IPS DF 19.7 (cell line): Measurements from ENCODE around the gene EDC3.
"Not testable (repeated sequence)": the region's sequence is repeated elsewhere in the genome, so short reads cannot be mapped to it uniquely, and the experiment has no call there.

Experiments
- DNase-seq: peaks from one replicate; pipeline ENCODE4 v3.0.0-alpha.2; 2013; ENCODE audit warnings: low read depth, low spot score

EDC3 gene

DNA sequence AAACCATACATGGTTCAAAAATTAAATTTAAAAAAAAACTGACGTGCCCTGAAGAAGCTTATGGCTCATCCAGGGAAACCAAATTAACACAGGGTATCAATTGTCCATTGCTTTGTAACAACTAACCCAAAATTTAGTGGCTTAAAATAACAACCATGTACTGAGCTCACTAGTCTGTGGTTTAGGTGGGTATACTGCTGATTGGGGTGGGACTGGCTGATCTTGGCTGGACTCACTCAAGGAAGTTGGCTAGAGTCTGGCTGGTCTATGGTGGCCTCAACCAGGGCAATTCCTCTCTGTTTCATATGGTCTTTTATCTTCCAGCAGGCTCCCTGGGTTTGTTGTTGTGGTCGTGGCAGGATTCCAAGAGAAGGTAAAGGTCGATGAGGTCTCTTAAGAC is 14.1 kb upstream of the EDC3 start:
- no peak for DNase-seq

DNA sequence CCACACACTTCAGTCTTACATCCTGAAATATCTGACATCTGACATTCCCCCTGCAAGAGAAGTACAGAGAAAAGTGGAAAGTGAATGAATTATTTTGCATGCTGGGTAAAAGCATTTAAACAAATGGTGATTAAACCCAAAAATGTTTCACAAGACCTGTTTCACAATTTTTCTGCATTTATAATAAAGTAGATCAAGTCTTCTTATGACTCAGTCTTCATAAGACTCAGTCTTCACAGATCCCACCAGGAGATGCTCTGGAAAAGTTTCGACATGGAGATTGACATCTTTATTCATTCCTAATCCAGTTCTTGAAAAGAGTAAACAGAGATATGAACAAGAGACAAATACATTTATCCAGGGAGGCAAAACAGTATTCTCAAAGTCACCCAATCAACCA is 13.2 kb upstream of the EDC3 start:
- DNase-seq = no peak

DNA sequence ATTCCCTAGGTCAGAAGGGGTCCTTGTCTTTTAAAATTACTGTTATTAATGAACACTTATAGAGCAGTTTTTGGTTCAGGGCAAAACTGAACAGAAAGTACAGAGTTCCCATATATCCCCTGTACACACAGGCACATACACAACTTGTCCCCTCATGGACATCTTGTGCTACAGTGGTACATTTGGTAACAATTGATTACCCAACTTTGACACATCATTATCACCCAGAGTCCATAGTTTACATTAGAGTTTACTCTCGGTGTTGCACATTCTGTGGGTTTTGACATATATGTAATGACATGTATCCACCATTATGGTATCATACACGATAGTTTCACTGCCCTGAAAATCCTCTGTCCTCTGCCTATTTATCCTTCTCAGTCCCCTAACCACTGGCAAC is 984 bp upstream of the EDC3 start:
- DNase-seq = no peak

DNA sequence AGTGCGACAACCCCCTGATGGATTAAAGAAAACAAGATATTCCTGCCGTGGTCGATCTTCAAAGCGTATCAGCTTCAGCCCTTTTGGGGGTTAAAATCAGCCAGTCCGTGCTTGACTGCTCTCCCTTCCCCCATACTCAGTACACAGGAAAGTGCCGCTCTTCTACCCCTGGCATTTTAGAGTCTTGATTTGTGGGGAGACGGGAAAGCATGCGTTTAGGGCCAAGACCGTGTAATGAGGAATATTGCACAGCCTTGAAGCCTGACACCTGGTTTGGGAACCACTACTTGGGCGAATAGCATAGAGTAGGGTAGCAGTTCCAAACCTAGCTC is 540 bp upstream of the EDC3 start:
- DNase-seq = no peak

DNA sequence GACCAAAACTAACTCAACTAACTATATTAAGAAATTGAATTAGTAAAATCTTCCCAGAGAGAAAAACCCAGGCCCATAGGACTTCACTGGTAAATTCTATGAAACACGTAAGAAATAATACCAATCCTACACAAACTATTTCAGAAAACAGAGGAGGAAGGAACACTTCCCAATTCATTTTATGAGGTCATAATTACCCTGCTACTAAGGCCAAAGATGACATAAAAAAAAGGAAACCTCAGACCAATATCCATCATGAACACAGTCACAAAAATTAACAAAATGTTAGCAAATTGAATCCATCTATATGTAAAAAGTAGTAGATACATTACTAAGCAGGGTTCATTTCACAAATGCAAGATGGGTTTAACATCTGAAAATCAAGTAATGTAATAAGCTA is 3.5 kb downstream of the EDC3 start:
- DNase-seq = no peak

DNA sequence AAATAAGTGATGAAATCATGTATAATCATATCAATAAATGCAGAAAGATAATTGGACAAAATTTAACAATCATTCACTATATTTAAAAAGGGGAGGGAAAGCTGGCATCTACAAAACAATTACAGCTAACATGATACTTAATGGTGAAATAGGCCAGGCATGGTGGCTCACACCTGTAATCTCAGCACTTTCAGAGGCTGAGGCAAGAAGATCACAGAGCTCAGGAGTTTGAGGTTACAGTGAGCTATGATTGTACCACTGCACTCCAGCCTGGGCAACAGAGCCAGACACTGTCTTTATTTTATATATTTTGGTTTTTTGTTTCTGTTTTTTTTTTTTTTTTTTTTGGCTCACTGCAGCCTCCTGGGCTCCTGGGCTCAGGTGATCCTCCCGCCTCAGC is 12.1 kb downstream of the EDC3 start:
- no peak for DNase-seq

DNA sequence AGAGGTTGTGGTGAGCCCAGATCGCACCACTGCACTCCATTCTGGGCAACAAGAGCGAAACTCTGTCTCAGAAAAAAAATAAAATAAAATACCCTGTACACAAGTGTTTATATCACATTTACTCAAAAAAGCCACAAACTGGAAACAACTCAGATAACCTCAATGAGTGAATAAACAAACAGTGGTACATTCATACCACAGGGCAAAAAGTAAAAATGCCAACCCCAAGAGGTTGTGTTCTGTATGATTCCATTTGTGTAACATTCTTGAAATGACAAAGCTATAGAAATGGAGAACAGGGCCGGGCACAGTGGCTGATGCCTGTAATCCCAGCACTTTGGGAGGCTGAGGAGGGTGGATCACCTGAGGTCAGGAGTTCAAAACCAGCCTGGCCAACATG is 12.9 kb downstream of the EDC3 start:
- DNase-seq = no peak

DNA sequence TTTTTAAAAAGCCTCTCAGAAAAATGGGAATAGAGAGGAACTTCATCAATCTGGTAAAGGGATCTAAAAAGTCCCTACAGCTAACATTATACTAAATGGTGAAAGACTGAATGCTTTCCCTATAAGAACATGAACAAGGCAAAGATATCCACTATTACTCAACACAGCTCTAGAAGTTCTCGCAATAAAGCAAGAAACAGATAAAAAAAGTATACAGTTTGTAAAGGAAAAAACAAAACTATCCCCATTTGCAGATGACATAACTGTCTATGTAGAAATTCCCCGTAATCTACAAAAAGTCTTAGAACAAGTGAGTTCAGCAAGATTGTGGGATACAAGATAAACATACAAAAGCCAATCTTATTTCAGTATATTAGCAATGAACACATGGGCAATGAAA is 15.4 kb downstream of the EDC3 start:
- DNase-seq = no peak

DNA sequence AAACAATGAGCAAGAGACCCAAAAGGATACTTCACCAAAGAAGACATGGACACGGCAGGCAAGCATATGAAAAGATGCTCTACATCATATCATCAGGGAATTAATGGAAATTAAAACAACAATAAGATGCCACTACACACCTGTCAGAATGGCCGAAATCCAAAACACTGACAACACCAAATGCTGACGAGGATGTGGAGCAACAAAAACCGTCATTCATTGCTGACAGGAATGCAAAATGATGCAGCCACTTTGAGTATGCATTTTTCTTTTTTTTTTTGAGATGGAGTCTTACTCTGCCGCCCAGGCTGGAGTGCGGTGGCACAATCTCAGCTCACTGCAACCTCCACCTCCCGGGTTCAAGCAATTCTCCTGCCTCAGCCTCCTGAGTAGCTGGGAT is 19.0 kb downstream of the EDC3 start:
- DNase-seq = no peak

DNA sequence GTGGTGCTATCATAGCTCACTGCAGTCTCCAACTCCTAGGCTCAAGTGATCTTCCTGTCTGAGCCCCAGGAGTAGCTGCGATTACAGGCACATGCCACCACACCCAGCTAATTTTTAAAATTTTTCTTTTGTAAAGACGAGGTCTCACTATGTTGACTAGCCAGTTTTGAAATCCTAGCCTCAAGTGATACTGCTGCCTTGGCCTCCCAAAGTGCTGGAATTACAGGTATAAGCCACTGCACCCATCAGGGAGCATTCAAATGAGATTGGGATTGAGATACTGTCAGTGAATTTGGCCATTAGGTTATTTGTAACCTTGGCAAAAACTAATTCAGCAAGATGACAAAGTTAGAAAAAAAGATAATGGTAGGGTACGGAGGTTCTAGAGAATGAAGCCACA is 21.7 kb downstream of the EDC3 start:
- no peak for DNase-seq

DNA sequence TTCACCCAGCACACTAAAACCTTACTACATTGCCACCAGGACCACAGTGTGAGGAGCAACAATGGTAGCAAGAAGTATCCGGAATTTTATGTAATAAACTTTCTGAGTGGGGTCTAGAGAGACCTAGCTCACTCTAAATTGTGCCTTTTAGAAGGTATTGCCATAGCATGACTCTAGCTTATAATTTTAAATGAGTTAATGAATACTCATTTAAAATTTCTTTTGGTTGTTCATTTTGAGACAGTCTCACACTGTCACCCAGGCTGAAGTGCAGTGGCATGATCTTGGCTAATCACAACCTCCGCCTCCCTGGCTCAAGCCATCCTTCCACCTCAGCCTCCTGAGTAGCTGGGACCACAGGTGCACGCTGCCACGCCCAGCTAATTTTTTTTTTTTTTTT is 26.2 kb downstream of the EDC3 start:
- no peak for DNase-seq

DNA sequence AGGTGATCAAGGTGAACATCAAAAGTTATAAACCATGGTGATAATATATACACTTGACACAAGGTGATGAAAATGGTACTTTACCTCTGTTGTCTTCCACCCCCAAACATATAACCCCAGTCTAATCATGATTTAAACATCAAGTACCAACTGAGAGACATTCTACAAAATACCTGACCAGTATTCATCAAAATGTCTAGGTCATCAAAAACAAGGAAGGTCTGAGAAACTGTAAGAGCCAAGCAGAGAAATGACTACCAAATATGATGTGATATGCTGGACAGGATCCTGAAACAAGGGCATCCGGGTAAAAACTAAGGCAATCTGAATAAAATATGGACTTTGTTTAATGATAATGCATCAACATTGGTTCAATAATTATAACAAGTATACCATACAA is 27.8 kb downstream of the EDC3 start:
- DNase-seq = no peak

DNA sequence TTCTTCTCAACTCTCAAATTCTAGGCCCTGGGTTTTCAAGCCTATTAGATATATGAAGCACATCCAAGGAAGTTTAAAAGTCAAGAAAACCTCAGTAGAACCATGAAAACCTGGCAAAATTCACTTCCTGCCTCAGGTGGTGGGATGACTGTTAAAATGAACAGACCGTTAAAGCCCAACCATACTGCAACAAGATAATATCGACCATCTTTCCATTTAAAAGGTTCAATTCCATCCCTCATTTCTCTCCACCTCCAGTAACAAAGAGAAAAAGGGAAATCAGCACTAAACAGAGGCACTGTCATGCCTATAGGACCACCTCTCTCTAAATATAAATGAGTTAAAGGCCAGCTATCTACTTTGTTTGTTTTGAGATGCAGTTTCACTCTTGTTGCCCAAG is 31.2 kb downstream of the EDC3 start:
- no peak for DNase-seq

DNA sequence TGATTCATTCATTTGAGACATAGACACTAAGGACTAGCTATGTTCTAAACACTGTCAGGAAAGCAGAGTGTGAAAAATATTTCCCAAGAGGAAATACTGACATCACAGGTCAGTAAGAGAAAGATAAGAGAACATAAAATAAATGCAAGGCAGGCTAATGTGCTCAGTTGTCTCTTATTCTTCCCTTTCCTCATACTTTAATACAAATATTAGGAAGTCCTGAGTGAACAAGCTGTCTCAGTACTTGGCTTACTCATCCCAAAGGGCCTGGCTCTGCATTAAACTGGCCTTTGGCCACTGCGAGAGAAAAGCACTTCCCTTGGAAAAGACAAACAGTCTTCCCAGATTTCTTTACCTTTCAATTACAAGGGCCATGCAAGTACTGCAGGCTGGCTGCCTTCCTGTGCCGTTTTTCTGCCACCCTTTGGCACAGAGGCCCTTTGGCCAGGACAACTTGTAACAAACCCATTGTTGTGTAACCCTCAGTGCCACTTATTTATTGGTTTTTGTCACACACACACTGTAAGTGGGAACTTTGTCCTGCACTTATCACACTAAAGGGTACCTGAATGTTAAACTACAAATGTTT is 31.7 kb downstream of the EDC3 start:
- DNase-seq = no peak

DNA sequence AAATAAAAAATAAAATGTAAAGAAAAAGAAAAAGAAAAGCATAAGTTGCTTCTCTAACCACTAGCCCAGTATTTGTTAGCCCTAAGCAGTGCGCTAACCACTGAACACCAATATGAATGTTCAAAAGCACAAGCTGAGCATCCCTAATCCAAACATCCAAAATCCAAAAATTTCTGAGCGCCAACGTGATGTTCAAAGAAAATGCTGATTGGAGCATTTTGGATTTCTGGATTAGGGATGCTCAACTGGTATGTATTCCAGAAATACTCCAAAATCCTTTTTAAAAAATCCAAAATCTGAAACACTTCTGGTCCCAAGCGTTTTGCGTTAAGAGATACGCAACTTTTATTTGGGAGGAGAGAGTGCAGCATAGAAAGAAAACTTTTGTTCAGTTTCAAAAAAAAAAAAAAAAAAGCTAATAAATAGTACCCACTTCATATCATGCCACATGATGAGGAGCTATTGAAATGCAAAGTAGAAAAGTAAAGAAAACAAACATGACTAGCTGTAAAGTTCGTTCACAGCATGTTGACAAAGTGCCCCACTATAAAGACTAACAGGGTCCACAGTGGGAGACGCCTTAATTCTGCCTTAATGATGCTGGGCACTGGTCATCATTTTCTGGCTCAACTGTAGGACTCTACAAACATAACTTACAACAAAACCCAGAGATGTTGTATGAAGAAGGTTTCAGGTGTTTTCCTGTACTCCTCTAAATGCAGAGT is 32.4 kb downstream of the EDC3 start:
- DNase-seq = no peak

DNA sequence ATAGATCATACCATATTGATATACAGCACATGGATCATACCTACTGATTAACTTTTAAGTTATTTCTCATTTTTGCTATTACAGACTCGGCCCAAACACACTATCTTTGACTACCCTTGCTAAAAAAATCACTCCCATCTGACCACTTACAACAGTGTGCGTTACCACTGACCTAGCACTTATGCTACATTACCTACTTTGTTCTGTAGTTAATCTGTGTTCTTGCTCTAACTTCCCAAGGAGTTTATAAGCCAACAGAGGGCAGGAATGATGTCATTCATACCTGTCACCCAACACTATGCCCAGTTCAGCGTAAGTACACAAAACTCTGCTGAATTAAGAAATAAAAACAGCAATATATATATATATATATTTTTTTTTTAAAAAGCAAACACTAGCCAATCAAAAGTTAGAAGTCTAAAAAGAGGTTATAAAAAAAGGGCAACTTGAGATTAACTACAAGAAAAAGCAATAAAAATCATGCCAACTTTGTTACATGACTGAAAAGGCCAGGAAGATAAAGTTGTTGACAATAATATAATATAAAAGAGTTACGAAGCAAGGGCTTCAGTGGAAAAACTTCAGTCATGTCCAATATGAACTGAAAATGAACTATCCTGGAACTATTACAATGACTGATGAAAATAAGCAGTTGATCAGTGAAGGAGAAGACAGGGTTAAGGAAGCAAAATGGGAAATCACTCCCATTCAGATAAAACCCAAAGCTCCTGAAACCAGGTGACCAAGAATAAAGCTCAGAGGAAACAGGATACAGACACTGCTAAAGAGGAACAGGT is 33.6 kb downstream of the EDC3 start:
- DNase-seq = no peak

DNA sequence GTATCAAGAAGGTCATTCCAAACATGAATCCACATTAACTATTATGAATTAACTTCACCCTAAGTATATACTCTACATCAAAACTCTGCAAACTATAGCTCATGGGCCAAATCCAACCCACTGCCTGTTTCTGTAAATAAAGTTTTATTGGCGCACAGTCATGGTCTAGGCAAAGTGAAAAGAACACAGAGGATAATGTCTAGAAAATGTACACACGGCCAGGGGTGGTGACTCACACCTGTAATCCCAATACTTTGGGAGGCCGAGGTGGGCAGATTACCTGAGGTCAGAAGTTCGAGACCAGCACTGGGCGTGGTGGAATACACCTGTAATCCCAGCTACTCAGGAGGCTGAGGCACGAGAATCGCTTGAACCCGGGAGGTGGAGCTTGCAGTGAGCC is 34.5 kb downstream of the EDC3 start:
- DNase-seq = not testable (repeated sequence)

DNA sequence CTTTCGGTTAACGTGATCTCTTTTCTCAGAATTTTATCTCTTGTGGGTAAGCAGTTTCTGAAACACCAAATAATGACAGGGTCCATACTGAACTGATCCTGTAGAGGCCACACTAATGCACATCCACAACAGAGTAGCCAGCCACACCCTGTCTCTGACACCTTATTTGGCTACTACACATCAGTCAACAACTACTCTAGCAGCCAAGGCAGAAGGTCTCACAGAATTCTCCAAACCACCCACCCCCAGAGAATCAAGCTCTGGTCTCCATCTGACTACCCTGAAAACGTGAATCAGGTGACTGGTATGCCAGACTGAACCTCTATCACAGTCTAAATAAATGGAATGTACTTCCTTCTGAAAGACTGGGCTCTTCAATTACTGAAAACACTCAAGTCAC is 38.0 kb downstream of the EDC3 start:
- no peak for DNase-seq

DNA sequence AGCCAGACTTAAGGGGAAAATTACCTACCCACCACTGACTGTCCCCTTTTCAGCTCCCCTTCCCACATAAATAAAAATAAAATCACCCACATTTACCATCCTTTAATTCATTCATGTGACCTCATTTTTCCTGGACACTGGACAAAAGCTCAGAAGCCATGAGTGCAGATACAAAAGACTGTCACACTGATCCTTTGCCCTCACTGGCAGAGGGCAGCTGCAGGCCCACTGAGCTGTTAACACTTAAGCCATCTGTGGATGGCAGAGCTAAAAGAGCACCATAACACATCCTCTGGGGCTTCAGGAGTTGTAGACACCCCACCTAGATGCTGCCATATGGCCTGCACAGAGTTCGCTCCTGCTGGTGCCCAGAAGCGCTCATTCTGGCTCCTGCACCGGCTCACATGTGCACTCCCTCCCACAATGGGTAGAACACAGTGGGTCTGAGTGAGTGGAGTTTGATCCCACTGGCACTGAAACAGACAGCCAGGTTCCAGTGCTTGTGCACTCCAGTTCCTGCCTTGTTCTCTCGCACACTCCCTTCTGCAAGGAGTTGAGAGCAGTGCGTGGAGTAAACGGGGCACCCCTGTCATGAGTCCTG is 38.8 kb downstream of the EDC3 start:
- DNase-seq = no peak

DNA sequence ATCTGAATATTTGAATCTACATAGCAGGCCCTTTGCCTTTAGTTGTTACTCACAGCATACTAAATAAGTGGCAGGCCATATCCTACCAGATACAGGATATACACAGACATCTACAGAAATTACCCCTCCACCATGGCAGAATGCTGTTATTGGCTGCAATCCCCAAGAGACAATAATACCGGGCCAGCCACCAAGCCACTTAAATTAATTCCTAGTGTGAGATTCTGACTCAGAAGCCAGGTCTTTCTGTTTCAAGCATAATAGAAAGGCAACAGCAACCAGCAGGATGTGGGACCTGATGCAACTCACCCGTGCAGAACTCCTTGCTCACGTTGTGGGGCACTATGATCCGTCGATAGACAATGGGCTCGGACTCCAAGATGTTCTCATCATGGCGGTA is 40.4 kb downstream of the EDC3 start:
- no peak for DNase-seq

DNA sequence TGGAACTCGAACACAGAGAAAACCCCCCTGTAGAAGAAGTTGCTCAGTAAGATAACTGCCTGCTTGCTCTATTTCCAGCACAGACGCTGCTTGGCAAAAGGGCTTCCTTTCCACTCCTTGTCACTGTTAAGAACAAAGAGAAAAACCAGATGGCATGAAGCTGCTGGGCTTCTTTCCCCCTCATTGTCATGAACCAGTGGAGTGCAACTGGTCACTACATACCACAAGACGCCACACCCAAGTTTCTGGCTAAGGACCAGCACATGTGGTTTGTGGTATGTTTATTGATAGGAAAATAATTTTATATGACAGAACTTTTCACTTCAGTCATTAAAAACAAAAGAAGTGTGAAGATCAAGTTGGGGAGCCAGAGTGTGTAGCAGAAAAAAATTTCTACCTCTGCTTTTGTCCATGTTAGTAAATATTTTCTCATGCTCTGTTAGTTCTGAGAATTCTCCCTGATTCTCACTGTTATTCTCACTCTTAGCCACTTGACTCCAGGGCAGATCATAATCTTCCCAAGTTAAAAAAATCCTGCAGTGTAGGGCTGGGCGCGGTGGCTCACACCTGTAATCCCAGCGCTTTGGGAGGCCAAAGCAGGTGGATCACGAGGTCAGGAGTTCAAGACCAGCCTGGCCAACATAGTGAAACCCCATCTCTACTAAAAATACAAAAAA is 42.3 kb downstream of the EDC3 start:
- DNase-seq = no peak

DNA sequence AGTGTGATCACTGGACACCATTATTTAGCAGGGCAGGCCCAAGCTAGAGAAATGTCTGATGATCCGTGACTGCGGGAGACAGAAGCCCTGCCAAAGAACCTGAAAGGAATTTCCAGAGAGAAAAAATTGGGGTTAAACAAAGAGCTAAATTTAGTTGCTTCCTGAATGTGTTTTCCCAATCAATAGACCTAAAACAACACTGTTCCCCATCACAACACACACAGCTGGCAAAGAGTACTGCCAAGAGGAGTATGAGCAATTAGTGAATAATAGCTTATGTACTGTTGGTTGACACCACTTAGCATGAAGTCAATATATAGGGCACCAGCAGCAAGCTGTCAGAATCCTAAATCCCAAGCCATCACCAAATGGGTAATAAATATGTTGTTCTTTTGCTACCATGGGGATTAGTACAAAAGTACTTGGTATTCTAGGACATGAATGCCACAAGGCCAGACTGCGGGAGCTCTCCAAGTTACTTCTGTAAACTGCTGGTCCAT is 44.5 kb downstream of the EDC3 start:
- DNase-seq = no peak
